Activated T-cell treated with anti-CD3 and anti-CD28 coated beads, Interleukin-2, amount 50 U/mL, for 4 hours (primary cell): Measurements from ENCODE around the gene FBXL12. TPM values are rescaled to one million over a fixed set of nuclear protein-coding genes. Genes with fewer than 3 reads are reported as not detected.
A peak's percentile ranks its signal among the peaks of the same experiment; 100 is the strongest.

ENCODE experiments used
- ATAC-seq, 2 donors: fragments of 200-7000 bp; cut with Tn5 transposase; one replicate each; pipeline ENCODE4 v1.10.0; 2021
- DNase-seq: peaks from one replicate; pipeline ENCODE4 v3.0.0-alpha.2; 2020
- H3K27me3 Mint-ChIP-seq: one replicate; pipeline ENCODE4 v1.8.0; 2021; ENCODE audit warnings: low read depth, mixed read lengths
- H3K36me3 Mint-ChIP-seq: one replicate; pipeline ENCODE4 v1.8.0; 2022; ENCODE audit warnings: mixed read lengths; ENCODE audit not compliant: insufficient read depth
- H3K4me1 Mint-ChIP-seq: one replicate; pipeline ENCODE4 v1.8.0; 2021; ENCODE audit warnings: low read depth, mixed read lengths
- H3K4me3 Mint-ChIP-seq: one replicate; pipeline ENCODE4 v1.8.0; 2021; ENCODE audit warnings: mild to moderate bottlenecking, moderate library complexity, mixed read lengths
- H3K9me3 Mint-ChIP-seq: one replicate; pipeline ENCODE4 v1.8.0; 2021; ENCODE audit warnings: mixed read lengths
- total RNA-seq, 3 donors: library from RNA; stranded (reverse); gene quantifications; one replicate each; pipeline ENCODE4 v1.2.1, GENCODE V29; 2021

Gene FBXL12, protein sequence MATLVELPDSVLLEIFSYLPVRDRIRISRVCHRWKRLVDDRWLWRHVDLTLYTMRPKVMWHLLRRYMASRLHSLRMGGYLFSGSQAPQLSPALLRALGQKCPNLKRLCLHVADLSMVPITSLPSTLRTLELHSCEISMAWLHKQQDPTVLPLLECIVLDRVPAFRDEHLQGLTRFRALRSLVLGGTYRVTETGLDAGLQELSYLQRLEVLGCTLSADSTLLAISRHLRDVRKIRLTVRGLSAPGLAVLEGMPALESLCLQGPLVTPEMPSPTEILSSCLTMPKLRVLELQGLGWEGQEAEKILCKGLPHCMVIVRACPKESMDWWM
- total RNA-seq: 10 to 100 TPM; 20.8 to 22.7 (median 22.3) TPM

DNA sequence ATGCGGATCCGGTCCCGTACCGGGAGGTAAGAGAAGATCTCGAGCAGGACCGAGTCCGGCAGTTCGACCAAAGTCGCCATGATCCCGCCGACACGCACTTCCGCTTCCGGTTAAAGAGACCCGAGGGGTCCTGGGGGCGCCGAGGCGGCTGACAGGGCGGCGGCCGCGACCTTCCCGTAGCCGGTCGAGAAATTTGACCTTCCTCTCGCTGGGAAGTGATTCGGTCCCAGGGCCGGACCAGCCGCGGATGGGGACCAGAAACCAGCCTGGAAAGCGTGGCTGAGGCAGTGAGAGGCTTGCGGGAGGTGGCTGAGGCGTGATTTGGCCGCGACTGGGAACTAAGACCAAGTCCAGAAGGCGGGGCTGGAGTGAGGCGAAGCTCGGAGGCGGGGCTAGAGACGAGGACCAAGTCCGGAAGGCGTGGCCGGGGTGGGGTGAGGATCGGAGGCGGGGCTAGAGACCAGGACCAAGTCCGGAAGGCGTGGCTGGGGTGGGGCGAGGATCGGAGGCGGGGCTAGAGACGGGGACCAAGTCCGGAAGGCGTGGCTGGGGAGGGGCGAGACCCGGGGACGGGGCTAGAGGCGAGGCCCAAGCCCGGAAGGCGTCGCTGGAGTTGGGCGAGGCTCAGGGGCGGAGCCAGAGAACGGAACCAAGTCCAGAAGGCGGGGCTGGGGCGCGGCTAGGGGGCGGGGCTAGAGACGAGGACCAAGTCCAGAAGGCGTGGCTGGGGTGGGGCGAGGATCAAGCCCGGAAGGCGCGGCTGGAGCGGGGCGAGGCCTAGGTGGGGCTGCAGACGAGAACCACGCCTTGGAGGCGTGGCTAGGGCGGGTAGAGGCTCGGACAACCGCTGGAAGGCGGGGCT lies at the start of gene FBXL12:
FBXL12 (minus strand) TSS at position 346 of the 862 bp plus-strand sequence; CDS start at position 80, 266 bp downstream.
- peak; percentile 100 for DNase-seq
- Mint-ChIP-seq H3K27me3 (no peaks in the 10 kb centered on the region), H3K4me3 (peak within 1 kb of the TSS; percentile 91), H3K36me3 (peaks cover 9% of the 10 kb centered on the region), H3K9me3 (no peaks in the 10 kb centered on the region), H3K4me1 (peaks cover 28% of the 10 kb centered on the region)
- ATAC-seq: peak; percentile 93

DNA sequence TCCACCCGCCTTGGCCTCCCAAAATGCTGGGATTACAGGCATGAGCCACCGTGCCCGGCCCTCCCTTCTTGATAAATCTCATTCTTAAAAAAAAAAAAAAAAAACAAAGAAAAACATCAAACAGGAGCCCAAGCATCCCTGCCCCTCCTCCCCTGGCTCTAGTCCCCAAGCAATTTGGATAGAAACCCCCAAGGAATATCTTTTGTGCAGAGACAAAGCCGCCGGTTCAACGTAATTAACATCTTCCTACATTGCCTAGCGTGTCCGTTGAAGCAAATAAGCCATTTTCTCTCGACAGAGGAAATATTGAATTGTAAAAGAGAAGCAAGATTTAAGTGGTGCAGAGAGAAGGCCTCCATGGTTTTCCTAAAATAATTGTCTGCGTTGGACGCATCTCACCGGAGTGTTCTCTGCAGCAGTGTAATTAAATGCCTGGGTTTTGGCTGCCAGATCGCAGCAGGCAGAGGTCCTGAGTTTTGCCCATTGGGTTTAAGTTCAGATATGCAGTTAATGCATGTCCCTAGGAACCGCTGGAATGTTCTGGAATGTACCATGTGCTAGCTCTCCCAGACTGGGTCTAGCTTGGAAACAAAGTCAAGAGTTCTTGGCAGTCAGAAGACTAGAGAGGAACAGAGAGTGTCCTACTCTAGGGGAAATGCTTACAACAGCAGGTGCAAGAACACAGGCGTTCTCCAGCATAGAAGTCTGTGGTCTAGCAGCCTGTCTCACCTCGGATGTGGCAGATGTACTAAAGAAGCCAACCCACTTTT lies 47.0 kb upstream of the FBXL12 start:
- no peaks in the 10 kb centered on the region for H3K27me3 Mint-ChIP-seq
- H3K4me3 Mint-ChIP-seq: no peak overlapping the region
- ATAC-seq (peak; percentile 53 to 56), DNase-seq (no peak)
- H3K36me3 Mint-ChIP-seq: no peaks in the 10 kb centered on the region
- H3K4me1 Mint-ChIP-seq: peaks cover 52% of the 10 kb centered on the region
- H3K9me3 Mint-ChIP-seq: no peaks in the 10 kb centered on the region

DNA sequence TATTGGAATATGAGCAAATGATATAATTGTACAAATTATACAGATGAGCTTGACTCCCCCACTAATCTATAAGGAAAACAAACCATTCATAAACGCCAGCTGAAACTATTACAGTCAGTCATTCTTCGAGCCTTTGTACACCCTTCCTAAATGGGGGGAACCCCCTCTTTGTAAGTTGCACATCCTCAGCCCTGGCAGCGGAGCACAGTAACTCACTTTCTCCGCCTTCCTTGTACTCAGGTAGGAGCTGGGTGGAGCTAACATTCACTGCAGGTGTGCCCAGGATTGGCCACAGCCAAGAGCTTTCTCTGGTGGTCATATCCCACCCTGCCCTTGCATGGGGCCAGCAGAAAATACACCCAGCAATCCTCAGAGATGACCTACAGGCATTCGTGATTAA lies 44.9 kb upstream of the FBXL12 start:
- Mint-ChIP-seq H3K27me3 (no peaks in the 10 kb centered on the region), H3K9me3 (no peaks in the 10 kb centered on the region), H3K4me1 (peaks cover 69% of the 10 kb centered on the region), H3K36me3 (no peaks in the 10 kb centered on the region), H3K4me3 (peak overlapping the region; percentile 11)
- DNase-seq: peak; percentile 27
- ATAC-seq: peak; percentile 81 to 89

DNA sequence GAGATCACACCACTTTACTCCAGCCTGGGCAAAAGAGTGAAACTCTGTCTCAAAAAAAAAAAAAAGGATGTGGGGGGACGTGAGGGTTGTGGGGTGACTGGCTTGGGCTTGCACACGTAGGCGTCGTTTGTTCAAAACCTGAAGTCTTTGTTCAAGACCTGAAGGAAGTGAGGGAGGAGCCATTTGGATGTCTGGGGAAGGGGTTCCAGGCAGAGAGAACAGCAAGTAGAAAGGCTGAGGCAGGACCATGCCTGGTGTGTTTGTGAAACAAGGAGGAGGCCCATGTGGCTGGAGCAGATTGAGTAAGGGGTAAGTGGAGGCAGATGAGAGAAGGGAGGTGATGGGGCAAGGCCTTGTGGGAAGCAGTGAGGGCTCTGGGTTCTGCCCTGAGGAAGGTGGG lies 44.1 kb upstream of the FBXL12 start:
- no peak for ATAC-seq
- Mint-ChIP-seq H3K4me3 (peak overlapping the region; percentile 22), H3K9me3 (no peaks in the 10 kb centered on the region), H3K27me3 (no peaks in the 10 kb centered on the region), H3K36me3 (no peaks in the 10 kb centered on the region), H3K4me1 (peaks cover 77% of the 10 kb centered on the region)
- no peak for DNase-seq

DNA sequence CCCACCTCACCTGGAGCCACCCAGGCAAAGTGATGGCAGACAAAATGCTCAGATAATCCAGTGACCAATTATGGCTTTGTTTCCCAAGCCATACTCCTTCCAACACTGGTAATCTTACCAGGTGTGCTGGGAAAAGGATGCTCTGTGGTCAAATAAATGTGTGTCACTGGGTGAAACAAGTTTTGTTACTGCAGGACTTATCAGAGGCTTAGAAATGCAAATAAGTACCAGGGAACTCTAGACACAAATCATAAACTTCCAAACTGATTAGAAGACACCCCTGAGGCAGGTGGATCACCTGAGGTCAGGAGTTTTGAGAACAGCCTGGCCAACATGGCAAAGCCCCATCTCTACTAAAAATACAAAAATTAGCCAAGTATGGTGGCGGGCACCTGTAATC lies 42.6 kb upstream of the FBXL12 start:
- Mint-ChIP-seq H3K4me1 (peaks cover 86% of the 10 kb centered on the region), H3K9me3 (no peaks in the 10 kb centered on the region), H3K36me3 (no peaks in the 10 kb centered on the region), H3K4me3 (no peak overlapping the region), H3K27me3 (no peaks in the 10 kb centered on the region)
- DNase-seq: no peak
- ATAC-seq: no peak

DNA sequence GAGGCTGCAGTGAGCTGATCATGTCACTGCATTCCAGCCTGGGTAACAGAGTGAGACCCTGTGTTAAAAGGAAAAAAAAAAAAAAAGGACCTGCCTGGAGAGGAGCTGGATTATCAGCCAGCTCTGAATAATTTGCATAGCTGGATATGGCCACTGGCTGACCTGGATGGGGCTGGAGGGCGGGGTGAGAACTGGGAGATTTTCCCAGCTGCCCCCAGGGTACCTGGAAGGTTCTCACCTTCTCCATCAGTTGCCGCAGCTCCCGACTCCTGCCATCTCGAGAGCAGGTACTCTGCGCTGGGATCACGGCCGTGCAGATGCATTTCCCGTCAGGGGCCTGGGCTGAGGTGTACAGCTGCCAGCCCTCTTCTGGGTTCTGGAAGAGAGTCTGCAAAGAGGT lies 41.5 kb upstream of the FBXL12 start:
- Mint-ChIP-seq H3K4me1 (peaks cover 82% of the 10 kb centered on the region), H3K27me3 (no peaks in the 10 kb centered on the region), H3K36me3 (no peaks in the 10 kb centered on the region), H3K4me3 (no peak overlapping the region), H3K9me3 (no peaks in the 10 kb centered on the region)
- ATAC-seq: no peak
- DNase-seq: no peak

DNA sequence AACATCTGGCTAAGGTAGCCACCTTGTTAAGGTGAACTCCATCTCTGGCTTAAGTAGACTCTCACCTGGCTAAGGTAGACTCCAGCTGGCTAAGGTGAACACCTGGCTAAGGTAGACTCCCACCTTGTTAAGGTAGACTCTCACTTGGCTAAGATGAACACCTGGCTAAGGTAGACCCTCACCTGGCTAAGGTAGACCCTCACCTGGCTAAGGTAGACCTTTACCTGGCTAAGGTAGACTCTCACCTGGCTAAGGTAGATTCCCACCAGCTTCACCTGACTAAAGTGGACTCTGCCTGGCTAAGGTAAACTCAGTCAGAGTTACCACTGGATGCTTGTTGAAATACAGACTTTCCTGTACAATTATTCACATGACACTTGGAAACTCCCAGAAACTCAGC lies 39.9 kb upstream of the FBXL12 start:
- H3K9me3 Mint-ChIP-seq: no peaks in the 10 kb centered on the region
- H3K36me3 Mint-ChIP-seq: peaks cover 2% of the 10 kb centered on the region
- peaks cover 73% of the 10 kb centered on the region for H3K4me1 Mint-ChIP-seq
- DNase-seq (no peak), ATAC-seq (no peak)
- H3K27me3 Mint-ChIP-seq: no peaks in the 10 kb centered on the region
- H3K4me3 Mint-ChIP-seq: no peak overlapping the region

DNA sequence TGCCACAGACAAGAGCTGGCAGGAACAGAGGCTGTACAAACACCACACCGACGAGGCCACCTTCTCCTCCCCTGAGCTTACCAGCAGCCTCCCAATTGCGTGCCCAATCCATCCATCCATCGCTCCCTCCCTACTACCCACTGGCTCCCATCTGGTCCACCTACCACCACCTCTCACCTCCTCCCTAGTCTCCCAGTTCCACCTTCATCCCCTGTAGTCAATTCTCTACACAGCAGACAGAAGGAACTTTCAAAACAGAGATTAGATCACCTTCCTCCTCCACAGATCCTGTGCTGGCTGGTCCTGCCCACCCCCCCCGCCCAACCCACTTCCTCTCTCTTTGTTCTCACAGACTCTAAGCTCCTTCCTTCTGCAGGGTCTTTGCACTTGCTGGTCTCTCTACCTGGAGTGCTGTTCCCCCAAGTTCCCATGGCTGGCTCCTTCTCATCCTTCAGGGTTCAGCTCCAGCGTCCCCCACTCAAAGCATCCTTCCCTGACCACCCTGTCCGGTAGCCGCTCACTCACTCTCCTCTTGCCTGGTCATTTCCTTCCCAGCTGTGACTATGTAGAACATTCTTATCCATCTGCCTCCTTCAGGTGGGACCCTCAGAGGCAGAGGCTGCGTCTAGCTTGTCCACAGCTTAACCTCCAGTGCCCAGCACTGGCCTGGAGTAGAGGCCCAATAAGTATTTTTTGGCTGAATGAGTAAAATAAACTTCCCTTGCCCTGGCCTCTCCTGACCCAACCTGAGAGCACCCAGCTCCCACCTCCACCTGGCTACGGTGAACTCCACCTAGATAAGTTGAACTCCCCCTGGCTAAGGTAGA lies 39.3 kb upstream of the FBXL12 start:
- ATAC-seq: peak; percentile 77 to 78
- Mint-ChIP-seq H3K27me3 (no peaks in the 10 kb centered on the region), H3K4me1 (peaks cover 69% of the 10 kb centered on the region), H3K9me3 (no peaks in the 10 kb centered on the region), H3K4me3 (peak overlapping the region; percentile 78), H3K36me3 (peaks cover 3% of the 10 kb centered on the region)
- no peak for DNase-seq

DNA sequence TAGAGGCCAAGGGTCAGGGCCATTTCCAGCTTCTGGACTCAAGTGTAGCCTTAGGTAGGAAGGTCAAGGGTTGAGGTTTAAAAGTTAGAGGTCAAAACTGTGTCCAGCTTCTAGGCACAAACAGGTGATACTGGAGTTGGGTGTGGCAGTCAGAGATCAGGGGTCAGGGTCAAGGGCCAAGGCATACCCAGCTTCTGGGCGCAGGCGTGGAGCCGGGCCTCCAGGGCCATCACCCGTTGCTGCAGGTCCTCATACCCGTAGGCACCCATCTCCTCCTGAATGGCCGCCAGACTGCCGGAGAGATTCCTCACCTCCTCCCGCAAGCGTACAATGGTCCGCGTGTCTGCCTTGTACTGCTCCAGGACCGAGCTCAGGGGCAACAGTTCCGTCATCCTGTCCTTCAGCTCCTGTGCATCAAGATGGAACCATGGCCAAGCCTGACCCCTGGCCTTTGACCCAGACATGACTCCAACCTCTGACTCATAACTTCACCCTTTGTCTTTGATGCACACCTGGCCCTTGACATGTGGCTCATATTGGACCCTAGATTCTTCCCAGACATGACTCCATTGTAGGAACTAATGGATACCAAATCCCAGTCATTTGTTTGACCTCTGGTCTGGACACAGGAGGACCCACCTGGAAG lies 38.3 kb upstream of the FBXL12 start:
- no peak for DNase-seq
- Mint-ChIP-seq H3K4me3 (peak overlapping the region; percentile 78), H3K9me3 (no peaks in the 10 kb centered on the region), H3K36me3 (peaks cover 3% of the 10 kb centered on the region), H3K27me3 (no peaks in the 10 kb centered on the region), H3K4me1 (peaks cover 66% of the 10 kb centered on the region)
- no peak for ATAC-seq

DNA sequence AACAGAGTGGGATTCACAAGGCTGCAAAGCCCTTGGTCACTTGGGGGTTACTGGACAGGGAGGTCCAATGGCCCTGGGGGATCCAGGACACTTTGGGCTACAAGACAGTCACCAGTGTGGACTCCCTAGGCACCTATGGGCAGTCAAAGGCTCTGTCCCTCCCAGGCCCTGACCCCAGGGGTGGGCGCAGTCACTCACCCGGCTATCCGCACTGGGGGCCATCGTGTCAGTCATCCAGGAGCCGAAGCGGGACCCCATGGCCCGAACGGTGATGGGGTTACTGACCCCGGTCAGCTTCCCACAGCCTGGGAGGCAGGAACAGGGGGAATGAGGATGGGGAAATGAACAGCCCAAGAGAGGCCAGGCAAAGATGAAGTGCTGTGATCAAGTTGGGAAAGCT lies 37.7 kb upstream of the FBXL12 start:
- peaks cover 60% of the 10 kb centered on the region for H3K4me1 Mint-ChIP-seq
- ATAC-seq (no peak), DNase-seq (no peak)
- peaks cover 5% of the 10 kb centered on the region for H3K36me3 Mint-ChIP-seq
- H3K9me3 Mint-ChIP-seq: no peaks in the 10 kb centered on the region
- H3K27me3 Mint-ChIP-seq: no peaks in the 10 kb centered on the region
- peak overlapping the region; percentile 37 for H3K4me3 Mint-ChIP-seq

DNA sequence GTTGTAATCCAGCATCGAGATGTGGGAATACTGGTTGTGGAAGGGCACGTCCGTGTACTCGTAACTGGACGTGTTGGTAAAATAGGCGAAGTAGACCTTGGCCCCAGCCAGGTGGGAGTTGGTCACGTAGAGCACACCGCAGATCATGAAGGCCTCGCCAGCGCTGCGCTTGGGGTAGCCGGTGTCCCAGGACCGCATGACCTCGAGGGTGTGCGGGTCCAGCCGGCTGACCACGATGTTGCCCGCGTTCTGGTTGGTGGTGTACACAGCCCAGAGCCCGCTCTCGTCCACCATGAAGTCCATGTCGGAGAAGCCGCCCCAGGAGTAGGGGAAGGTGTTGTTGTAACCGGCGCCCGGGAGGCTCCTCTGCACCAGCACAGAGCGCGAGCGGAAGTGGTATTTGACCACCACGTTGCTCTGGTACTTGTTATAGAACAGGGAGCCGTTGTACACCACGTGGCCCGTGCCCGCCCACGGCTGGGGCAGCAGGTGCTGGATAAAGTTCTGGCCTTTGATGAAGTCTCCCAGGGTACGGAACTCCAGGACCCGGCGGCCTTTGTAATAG lies 35.5 kb upstream of the FBXL12 start:
- Mint-ChIP-seq H3K9me3 (no peaks in the 10 kb centered on the region), H3K36me3 (peaks cover 5% of the 10 kb centered on the region), H3K4me1 (peaks cover 41% of the 10 kb centered on the region), H3K4me3 (no peak overlapping the region), H3K27me3 (no peaks in the 10 kb centered on the region)
- DNase-seq (no peak), ATAC-seq (no peak)

DNA sequence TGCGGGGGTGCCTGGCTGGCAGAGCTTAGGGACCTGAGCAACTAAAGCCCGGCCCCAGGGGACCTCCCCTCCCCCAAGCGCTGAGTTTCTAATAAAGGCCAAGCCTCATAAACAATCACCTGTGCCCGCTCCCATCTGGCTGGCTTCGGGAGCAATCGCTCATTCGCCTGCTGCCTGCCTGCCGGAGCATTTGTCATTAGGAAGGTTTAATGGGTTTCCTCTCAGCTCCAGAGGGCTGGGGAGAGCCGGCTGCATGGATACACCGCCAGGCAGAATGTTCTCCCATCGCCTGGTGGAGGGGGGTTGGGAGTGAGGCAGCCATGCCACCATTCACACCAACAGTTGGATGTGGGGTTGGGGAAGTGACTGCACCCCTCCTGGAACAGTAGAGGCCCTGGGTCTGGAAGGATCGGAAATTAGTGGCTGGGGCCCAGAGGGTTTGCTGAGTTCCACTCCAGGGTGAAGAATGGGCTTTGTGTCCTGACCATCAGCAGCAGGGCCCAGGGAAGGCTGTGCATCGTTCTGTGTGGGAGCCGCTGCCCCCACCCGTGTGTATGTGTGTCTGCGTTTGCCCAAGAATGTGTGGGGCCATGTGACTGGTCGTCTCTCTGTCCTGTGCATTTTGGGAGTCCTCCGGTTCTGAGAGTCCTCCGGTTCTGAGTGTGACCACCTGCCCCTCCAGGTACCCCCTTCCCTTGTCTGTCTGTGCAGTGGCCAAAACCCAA lies 31.5 kb upstream of the FBXL12 start:
- ATAC-seq (no peak), DNase-seq (no peak)
- H3K36me3 Mint-ChIP-seq: peaks cover 8% of the 10 kb centered on the region
- H3K9me3 Mint-ChIP-seq: no peaks in the 10 kb centered on the region
- H3K27me3 Mint-ChIP-seq: no peaks in the 10 kb centered on the region
- peaks cover 25% of the 10 kb centered on the region for H3K4me1 Mint-ChIP-seq
- no peak overlapping the region for H3K4me3 Mint-ChIP-seq
